NCI-H146 treated with DMSO at 0.1 percent for 48 hours (cell line): Measurements from ENCODE around the gene NMNAT3.
"Not testable (repeated sequence)": the region's sequence is repeated elsewhere in the genome, so short reads cannot be mapped to it uniquely, and the experiment has no call there.

Experiments used
- DNase-seq: peaks from one replicate; lab custom pipeline; 2025; ENCODE audit not compliant: unreplicated experiment; lab: John Stamatoyannopoulos, UW

NMNAT3 gene

GRCh38 chr3:139638518-139638917, 39.3 kb downstream of the NMNAT3 start:
- DNase-seq, result no peak

DNA sequence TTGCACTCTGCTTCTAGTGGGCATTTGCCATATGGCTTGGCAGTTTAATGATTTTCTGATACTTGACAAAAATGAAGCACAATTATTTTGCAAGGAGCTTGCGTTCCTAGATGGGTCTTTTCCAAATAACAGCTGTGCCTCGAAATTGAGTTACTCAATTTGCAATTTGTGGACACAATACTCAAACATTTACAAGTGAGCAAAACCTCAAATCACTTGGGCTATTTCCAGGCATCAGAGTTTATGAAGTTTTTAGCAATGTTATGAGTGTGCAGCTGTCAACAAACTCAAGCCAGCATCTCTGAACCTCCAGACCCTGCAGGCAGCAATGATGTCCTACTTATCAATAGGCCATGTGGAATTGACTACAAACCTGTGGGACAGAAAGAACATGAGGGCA, 41.3 kb downstream of the NMNAT3 start:
- no peak for DNase-seq

- no peak for DNase-seq
Observed at GRCh38 chr3:139634111-139634635, 43.6 kb downstream of the NMNAT3 start.

DNA sequence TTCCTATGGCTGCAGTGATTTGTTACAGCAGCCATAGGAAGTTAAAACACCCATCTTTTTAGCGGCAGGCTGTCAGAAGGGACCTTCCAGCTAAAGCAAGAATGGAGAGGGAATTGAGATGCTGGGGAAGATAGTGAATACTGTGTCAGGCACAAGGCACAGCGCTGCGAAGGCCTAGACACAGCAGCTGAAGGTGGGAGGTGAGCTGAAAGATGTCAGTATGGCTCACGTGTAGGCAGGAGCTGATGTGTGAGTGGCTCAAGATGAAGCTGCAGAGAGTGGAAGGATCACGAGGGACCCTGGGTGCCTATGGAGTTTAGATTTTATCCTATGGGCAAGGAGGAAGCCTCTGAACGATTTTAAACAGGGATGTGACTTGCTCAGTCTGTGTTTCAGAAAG, 44.3 kb downstream of the NMNAT3 start:
- no peak for DNase-seq

DNA sequence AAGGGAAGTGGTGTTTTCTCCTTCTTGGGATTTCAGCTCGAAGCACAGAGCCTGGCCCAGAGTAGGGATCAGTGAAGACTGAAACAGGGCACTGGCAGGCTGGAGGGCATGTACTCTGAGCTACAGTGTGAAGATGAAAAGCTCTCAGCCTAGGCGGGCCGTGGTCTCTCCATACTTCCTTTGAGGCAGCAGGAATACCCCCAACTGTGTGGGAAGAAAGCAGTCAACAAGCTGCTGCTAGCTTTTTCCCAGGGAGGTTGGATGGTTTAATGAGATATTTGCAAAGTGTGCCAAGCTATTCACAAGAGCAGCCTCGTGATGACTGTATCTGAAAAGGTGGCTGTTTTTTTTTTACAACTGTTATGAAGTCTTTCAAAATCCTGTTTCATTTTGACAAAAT, 47.2 kb downstream of the NMNAT3 start:
- no peak for DNase-seq

DNA sequence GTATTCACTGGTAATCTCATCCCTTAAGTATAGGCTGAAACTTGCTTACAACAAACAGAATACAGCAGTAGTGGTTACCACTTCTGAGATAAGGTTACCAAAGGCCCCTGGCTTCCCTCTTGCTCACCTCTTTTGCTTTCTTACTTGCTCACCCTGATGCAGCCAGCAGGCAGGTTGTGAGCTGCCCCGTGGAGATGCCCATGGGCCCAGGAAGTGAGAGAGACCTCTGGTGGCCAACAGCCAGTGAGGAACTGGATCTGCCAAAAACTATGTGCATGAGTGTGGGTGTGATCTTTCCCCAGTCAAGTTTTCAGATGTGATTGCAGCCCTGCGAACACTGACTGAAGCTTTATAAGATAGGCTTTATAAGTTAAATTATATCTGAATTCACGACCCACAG, 48.7 kb downstream of the NMNAT3 start:
- peak; percentile 24 for DNase-seq

DNA sequence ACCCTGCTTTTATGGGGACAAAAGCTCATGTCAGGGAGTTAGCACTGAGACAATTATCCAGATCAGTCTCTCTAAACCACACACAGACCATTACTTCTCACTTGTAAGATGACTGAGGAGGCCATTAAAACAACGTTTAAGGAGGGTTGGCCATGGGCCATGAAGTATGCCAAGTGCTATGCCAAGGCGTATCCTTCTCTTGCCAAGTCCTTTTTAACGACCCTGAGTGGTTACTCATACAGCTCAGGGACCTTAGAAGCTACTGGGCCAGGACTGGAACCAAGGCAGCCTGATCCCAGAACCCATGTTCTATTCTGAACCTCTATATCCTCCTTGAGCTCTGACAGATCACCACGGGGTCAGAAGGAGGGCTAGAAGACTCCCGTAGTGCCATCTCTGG, 50.0 kb downstream of the NMNAT3 start:
- no peak for DNase-seq

DNA sequence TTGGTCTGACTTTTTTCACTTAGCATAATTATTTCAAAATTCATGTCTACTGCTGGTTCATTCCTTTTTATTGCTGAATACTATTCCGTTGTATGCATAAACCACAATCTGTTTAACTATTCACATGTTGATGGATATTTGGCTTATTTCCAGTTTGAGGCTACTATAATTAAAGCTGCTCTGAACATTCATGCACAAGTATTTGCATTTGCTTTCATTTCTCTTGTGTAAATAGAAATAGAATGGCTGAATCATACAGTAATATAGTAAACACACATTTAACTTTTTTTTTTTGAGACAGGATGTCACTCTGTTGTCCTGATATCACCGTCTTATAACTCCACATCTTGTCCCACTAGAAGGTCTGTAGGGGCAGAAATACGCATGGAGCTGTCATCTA, 57.3 kb downstream of the NMNAT3 start:
- no peak for DNase-seq

DNA sequence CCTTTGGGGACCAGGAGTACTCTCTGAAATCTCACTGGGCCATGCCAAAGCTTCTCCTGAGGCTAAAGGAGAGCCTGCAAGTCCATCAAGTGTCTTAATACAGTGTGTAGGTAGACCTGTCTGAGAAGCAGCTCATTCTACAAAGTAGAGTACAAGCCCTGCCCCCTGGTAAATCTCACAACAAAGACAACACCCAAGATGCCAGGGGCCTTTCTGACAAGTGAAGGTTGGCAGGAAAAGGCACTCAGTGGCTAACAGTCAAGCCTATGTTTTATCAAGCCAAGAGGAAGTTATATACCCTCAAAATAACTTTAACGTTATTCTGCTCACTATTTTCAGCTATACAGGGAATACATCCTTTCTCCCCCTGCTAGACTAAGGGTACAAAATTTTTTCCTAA, 58.3 kb downstream of the NMNAT3 start:
- DNase-seq, result no peak

GRCh38 chr3:139617672-139618268, 60.0 kb downstream of the NMNAT3 start:
- DNase-seq, result no peak

DNA sequence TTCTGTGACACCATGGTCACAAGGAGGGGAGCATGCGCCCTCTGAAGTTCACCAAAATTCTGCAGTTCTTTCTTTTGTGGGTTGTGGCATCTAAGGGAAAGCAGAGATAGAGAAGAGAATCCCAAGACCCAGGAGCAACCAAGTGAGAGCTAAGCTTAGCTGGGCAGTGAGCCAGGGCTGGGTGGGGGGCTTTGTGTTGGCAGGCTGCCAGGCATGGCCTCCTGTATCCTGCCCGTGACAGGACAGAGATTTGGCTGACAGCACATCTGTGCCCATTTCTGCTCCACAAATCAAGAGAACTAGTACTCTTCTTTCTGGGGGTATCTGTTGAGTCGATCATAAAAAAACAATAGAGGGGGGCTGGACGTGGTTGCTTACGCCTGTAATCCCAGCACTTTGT, 66.2 kb downstream of the NMNAT3 start:
- DNase-seq, result no peak

DNA sequence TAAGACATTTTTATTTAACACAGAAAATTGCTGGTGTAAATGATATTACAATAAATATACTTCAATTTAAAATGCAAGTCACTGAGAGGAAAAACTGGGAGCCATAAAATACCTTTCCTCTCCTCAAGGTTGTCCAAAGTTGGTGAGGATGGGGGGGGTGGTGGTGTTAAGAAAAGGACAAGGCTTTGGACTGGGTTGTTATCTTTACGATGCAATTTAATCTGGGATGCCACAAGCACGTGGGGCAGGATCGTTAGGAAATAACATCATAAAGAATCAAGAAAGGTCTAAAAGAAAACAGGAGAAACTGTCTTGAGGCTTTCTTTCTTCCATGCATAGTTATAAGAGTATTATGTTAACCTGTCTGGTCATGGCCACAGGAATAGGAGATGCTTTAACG, 66.9 kb downstream of the NMNAT3 start:
- DNase-seq, result no peak

GRCh38 chr3:139608924-139609323, 68.8 kb downstream of the NMNAT3 start:
- DNase-seq, result no peak

- no peak for DNase-seq
Observed at GRCh38 chr3:139608108-139608380, 69.7 kb downstream of the NMNAT3 start.

- DNase-seq, result no peak
Observed at GRCh38 chr3:139607257-139608107, 70.3 kb downstream of the NMNAT3 start.

DNA sequence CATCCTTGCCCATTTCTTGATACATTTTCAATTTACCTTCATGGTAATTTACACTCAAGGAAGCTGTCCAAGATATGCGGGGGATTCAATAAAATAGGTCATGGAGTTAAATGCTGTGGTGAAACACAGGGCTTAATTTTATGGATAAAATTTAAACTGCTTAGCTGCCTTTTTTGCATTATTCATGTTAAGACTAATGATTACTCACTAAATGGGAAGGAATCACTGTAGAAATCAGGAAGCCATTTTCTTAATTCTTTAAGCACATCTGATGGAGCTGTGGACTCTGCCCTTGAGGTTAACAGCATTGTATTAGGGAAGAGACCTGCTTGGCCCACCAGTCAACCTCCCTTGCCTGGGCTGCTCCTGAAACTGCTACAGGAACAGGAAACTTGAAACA, 75.8 kb downstream of the NMNAT3 start:
- DNase-seq, result no peak

GRCh38 chr3:139601191-139601961, 76.4 kb downstream of the NMNAT3 start:
- DNase-seq, result no peak

GRCh38 chr3:139597947-139598346, 79.8 kb downstream of the NMNAT3 start:
- no peak for DNase-seq

GRCh38 chr3:139591186-139591585, 86.6 kb downstream of the NMNAT3 start:
- DNase-seq, result not testable (repeated sequence)

- peak; percentile 87 for DNase-seq
Observed at GRCh38 chr3:139588450-139588849, 89.3 kb downstream of the NMNAT3 start.

DNA sequence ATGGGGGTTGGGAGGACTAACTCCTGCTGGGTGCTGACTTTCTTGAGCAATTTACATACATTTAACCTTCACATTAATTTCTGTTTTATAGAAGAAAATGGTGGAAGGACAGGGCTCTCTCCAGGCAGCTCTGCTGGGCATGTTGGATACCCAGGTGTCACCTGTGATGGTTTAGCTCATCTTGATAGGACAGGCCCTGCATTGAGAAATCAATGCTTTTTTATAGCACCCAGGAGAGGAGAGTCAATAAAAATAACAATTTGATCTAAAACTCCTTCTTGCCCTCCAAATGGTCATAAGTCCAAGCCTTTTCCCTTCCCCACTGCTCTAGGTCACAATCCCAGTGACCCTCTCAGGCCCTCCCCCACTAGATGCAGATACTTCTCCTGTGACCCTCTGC, 90.0 kb downstream of the NMNAT3 start:
- DNase-seq, result peak; percentile 81

DNA sequence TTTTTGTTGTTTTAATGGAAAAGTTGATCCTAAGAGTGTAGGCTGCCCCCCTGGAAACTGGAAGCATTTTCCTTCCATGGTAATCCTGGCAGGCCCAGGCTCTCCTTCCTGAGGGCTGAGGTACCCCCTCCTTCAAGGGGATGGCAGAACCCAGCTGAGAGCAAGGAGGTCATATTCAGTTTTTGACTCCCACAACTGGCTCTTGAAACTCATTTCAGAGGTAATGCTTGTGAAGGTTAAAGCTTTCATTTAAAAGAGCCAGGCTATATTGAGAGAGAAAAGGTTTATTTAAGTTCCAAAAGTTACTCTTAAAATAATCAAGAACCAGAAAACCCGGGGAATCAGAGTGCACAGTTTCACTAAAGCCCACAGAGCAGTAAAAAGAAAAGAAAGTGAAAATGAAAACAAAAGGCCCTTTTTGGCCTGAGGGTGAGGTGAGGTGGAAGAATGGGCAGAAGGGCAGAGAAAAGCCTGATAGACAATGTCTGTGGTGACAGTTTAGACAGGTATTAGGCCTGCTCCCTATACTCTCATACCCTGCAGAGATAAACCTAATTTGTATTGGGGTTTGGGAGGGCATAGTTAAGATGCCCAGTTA, 91.3 kb downstream of the NMNAT3 start:
- DNase-seq, result no peak
